T-helper 17 cell (primary cell): ENCODE results near the gene HOXC11. TPM values are rescaled to one million over a fixed set of nuclear protein-coding genes. Genes with fewer than 3 reads are reported as not detected.
A peak's percentile ranks its signal among the peaks of the same experiment; 100 is the strongest.

Experiments used
- ATAC-seq: fragments of 150-1000 bp; cut with Tn5 transposase; 2 replicates; pipeline ENCODE4 v1.10.0; 2021; ENCODE audit warnings: mild to moderate bottlenecking, moderate library complexity
- DNase-seq, 3 donors: peaks; one replicate each; pipeline versions ENCODE4 v3.0.0 to v3.0.0-alpha.2; 2020 to 2021
- H3K9me3 ChIP-seq: one replicate; pipeline ENCODE4 v1.7.0; 2013; ENCODE audit warnings: low read length, mild to moderate bottlenecking; ENCODE audit not compliant: control insufficient read depth, poor library complexity, severe bottlenecking
- H3K27ac Mint-ChIP-seq: one replicate; pipeline ENCODE4 v1.8.0; 2022; ENCODE audit warnings: mild to moderate bottlenecking, moderate library complexity, mixed read lengths
- H3K27me3 Mint-ChIP-seq: one replicate; pipeline ENCODE4 v1.8.0; 2022; ENCODE audit warnings: mixed read lengths
- H3K36me3 Mint-ChIP-seq: one replicate; pipeline ENCODE4 v1.8.0; 2022; ENCODE audit warnings: low read depth, mixed read lengths
- H3K4me1 Mint-ChIP-seq: one replicate; pipeline ENCODE4 v1.8.0; 2022; ENCODE audit warnings: mild to moderate bottlenecking, mixed read lengths
- H3K4me3 Mint-ChIP-seq: one replicate; pipeline ENCODE4 v1.8.0; 2022; ENCODE audit warnings: mild to moderate bottlenecking, moderate library complexity, mixed read lengths
- total RNA-seq, 4 donors: library from RNA in 2 of 4; stranded (reverse) in 2 of 4; gene quantifications; one replicate each; pipeline ENCODE4 v1.2.3 and lab custom pipeline; 2022 to 2026

Gene HOXC11
- total RNA-seq, 2 donors from 2014 or later, result not detected

DNA sequence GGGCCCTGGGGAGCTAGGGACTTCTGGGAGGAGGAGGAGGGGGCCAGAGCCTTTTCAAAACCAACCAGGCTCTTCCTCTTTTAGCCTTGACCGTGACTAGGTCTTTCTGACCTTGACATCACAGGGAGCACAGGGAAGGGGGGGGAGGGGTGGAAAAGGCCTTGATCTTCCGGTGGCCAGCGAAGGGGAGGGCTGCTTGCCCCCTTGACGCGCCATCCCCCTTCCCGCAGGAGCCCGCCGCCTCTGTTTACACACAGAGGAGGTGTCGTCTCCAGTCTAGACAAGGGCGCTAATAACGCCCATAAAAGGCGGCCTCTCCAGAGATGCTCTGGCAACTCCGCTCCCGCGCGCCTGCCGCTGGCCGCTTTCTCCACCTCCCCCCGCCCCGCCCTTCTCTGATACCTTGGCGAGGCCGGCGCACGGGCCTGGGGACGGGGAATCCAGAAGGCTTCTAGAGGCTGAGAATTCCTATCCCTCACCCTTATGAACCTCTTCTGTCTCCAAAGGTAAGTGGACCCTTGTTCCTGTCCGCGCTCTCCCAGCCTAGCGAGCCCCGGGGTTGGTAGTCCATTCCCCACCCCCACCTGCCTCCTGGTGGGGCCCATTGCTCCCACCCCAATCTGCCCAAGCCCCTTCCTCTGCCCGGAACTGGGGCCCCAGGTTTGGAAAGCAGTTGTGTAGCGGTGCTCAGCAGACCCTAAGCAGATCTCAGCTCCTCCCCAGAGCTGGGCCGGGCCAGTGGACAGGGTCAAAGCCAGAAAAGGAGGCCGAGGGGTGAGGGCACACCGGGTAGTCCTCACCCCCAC lies 23.1 kb upstream of the HOXC11 start:
- Mint-ChIP-seq H3K4me3 (no peak overlapping the region), H3K27me3 (peaks cover 89% of the 10 kb centered on the region), H3K27ac (no peak overlapping the region), H3K36me3 (no peaks in the 10 kb centered on the region), H3K4me1 (peaks cover 20% of the 10 kb centered on the region)
- no peak for DNase-seq
- ATAC-seq, result no peak
- no peaks in the 10 kb centered on the region for H3K9me3 ChIP-seq

GRCh38 chr12:53950437-53950773 lies 22.5 kb upstream of the HOXC11 start:
- no peaks in the 10 kb centered on the region for H3K36me3 Mint-ChIP-seq
- H3K27me3 Mint-ChIP-seq, result peaks cover 84% of the 10 kb centered on the region
- H3K4me1 Mint-ChIP-seq, result peaks cover 15% of the 10 kb centered on the region
- no peak for ATAC-seq
- no peak for DNase-seq
- H3K4me3 Mint-ChIP-seq, result peak overlapping the region; percentile 53
- H3K27ac Mint-ChIP-seq, result peak overlapping the region; percentile 93
- no peaks in the 10 kb centered on the region for H3K9me3 ChIP-seq

DNA sequence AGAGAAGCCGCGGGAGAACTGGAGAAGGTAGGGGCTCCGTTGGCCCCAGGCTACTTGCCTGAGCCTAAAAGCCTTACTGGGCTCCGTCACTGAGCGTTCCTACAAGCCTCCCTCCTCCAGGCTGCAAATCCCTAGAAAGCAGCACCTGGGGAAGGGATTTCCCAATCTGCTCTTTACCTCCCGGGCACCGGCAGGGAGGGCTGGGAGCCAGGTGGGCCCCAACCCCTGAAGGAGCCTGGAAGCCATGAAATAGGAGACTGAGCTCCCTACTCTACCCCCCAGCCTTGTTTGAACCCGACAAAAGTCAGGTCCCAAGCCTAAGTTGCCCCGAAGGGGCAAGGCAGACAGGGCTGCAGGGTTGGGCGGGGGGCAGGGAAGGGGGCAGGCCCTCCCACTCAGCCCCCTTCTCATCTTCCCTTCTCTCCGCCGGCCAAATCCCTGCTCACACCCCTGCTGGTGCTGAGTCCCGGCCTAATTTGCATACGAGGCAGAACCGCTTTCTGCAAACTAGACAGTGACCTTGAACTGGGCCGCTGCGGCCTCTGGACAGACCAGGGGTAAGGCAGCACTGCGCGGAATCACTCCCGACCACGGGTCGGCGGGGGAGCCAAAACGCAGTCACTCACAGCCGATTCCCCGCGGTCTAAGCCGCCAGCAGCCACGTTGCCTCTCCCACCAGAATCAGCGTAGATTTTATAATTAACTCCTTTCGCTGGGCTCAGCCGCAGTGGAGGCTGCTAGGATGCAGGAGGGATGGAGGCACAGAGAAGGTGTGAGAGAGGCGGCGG lies 21.9 kb upstream of the HOXC11 start:
- H3K27me3 Mint-ChIP-seq, result peaks cover 83% of the 10 kb centered on the region
- DNase-seq (no peak), ATAC-seq (no peak)
- H3K4me1 Mint-ChIP-seq, result peaks cover 18% of the 10 kb centered on the region
- H3K9me3 ChIP-seq, result no peaks in the 10 kb centered on the region
- H3K4me3 Mint-ChIP-seq, result peak overlapping the region; percentile 76
- peak overlapping the region; percentile 93 for H3K27ac Mint-ChIP-seq
- H3K36me3 Mint-ChIP-seq, result peaks cover 3% of the 10 kb centered on the region

- Mint-ChIP-seq H3K4me3 (peak overlapping the region; percentile 76), H3K27ac (peak overlapping the region; percentile 93), H3K27me3 (peaks cover 83% of the 10 kb centered on the region), H3K36me3 (peaks cover 6% of the 10 kb centered on the region), H3K4me1 (peaks cover 23% of the 10 kb centered on the region)
- DNase-seq (no peak), ATAC-seq (no peak)
- no peaks in the 10 kb centered on the region for H3K9me3 ChIP-seq
Observed at GRCh38 chr12:53951577-53952334, 21.2 kb upstream of the HOXC11 start.

GRCh38 chr12:53952335-53952694 lies 20.6 kb upstream of the HOXC11 start:
- peaks cover 85% of the 10 kb centered on the region for H3K27me3 Mint-ChIP-seq
- H3K9me3 ChIP-seq, result no peaks in the 10 kb centered on the region
- H3K4me3 Mint-ChIP-seq, result peak overlapping the region; percentile 65
- H3K4me1 Mint-ChIP-seq, result peaks cover 25% of the 10 kb centered on the region
- no peak for ATAC-seq
- no peak for DNase-seq
- peaks cover 6% of the 10 kb centered on the region for H3K36me3 Mint-ChIP-seq
- H3K27ac Mint-ChIP-seq, result peak overlapping the region; percentile 93

GRCh38 chr12:53952871-53953734 lies 19.8 kb upstream of the HOXC11 start:
- Mint-ChIP-seq H3K27me3 (peaks cover 86% of the 10 kb centered on the region), H3K27ac (peak overlapping the region; percentile 93), H3K36me3 (peaks cover 9% of the 10 kb centered on the region), H3K4me3 (no peak overlapping the region), H3K4me1 (peaks cover 25% of the 10 kb centered on the region)
- ATAC-seq (no peak), DNase-seq (no peak)
- H3K9me3 ChIP-seq, result no peaks in the 10 kb centered on the region

- H3K27ac Mint-ChIP-seq, result peak overlapping the region; percentile 93
- H3K27me3 Mint-ChIP-seq, result peaks cover 86% of the 10 kb centered on the region
- H3K9me3 ChIP-seq, result peaks cover 1% of the 10 kb centered on the region
- H3K4me3 Mint-ChIP-seq, result peak overlapping the region; percentile 32
- DNase-seq (no peak), ATAC-seq (no peak)
- peaks cover 14% of the 10 kb centered on the region for H3K36me3 Mint-ChIP-seq
- H3K4me1 Mint-ChIP-seq, result peaks cover 26% of the 10 kb centered on the region
Observed at GRCh38 chr12:53953831-53954693, 18.9 kb upstream of the HOXC11 start.

GRCh38 chr12:53954694-53955035 lies 18.3 kb upstream of the HOXC11 start, which contains the start of gene HOXC12:
HOXC12 (plus strand) TSS chr12:53954903; CDS start chr12:53954930, 27 bp downstream.
- H3K27me3 Mint-ChIP-seq, result peaks cover 86% of the 10 kb centered on the region
- H3K4me3 Mint-ChIP-seq, result peak within 1 kb of the TSS; percentile 81
- peaks cover 14% of the 10 kb centered on the region for H3K36me3 Mint-ChIP-seq
- peaks cover 4% of the 10 kb centered on the region for H3K9me3 ChIP-seq
- DNase-seq (no peak), ATAC-seq (no peak)
- peak within 1 kb of the TSS; percentile 93 for H3K27ac Mint-ChIP-seq
- H3K4me1 Mint-ChIP-seq, result peaks cover 26% of the 10 kb centered on the region

- Mint-ChIP-seq H3K4me1 (peaks cover 26% of the 10 kb centered on the region), H3K27ac (peak overlapping the region; percentile 93), H3K27me3 (peaks cover 86% of the 10 kb centered on the region), H3K4me3 (peak overlapping the region; percentile 81), H3K36me3 (peaks cover 14% of the 10 kb centered on the region)
- H3K9me3 ChIP-seq, result peaks cover 4% of the 10 kb centered on the region
- DNase-seq, result no peak
- no peak for ATAC-seq
Observed at GRCh38 chr12:53955036-53955775, 17.7 kb upstream of the HOXC11 start.

GRCh38 chr12:53955776-53956250 lies 17.1 kb upstream of the HOXC11 start:
- Mint-ChIP-seq H3K36me3 (peaks cover 14% of the 10 kb centered on the region), H3K4me3 (peak overlapping the region; percentile 81), H3K27ac (peak overlapping the region; percentile 91), H3K27me3 (peaks cover 86% of the 10 kb centered on the region), H3K4me1 (peaks cover 30% of the 10 kb centered on the region)
- ATAC-seq (no peak), DNase-seq (no peak)
- H3K9me3 ChIP-seq, result peaks cover 4% of the 10 kb centered on the region

DNA sequence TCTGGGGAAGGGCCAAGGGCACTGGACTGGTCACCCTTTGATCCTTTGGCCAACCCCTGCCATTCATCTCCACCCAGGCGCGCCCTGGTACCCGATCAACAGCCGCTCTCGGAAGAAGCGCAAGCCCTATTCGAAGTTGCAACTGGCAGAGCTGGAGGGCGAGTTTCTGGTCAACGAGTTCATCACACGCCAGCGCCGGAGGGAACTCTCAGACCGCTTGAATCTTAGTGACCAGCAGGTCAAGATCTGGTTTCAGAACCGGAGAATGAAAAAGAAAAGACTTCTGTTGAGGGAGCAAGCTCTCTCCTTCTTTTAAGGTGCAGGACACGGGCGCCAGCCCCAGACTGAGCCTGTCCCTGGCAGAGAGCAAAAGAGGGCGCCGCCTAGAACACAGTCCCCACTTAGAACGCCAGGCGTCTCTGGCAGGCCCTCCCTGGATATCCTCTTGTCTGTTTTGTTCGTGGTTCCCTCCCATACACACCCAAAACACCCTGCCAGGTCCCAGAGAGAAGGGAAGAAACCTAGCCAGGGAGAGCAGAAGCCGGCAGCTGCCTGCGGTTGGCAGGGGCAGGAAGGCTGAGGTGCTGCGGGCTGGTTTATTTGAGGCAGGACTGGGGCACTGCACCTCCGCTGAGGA lies 16.6 kb upstream of the HOXC11 start:
- ATAC-seq (peak; percentile 23), DNase-seq (no peak)
- H3K9me3 ChIP-seq, result peaks cover 4% of the 10 kb centered on the region
- Mint-ChIP-seq H3K4me3 (peak overlapping the region; percentile 81), H3K36me3 (peaks cover 14% of the 10 kb centered on the region), H3K27ac (peak overlapping the region; percentile 91), H3K27me3 (peaks cover 80% of the 10 kb centered on the region), H3K4me1 (peaks cover 27% of the 10 kb centered on the region)
